Measurements from ENCODE around the gene MAPK12.

DNA sequence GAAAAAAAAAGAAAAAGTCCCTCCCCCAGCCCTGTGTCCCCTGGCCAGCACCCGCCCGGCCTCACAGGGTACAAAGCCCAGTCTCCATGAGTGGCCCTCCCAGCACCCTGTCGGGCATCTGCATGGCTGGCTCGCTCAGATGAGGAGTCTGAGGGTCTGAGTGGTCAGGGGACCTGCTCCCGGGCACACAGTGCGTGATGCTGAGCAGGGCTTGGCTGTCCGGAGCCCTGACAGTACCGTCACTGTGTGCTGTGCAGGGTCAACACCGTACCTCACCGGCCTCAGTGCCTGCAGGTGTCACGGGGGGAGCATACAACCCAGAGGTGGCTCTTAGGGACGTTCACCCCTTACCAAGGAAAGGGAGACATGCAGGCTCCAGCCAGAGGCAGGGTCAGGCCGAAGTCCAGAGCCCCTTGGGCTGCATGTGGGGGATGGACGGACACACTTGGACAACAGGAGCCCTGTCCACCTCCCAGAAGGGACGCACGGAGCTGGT, 49.5 kb upstream of the MAPK12 start:
- TF ChIP-seq, protein P1, sequence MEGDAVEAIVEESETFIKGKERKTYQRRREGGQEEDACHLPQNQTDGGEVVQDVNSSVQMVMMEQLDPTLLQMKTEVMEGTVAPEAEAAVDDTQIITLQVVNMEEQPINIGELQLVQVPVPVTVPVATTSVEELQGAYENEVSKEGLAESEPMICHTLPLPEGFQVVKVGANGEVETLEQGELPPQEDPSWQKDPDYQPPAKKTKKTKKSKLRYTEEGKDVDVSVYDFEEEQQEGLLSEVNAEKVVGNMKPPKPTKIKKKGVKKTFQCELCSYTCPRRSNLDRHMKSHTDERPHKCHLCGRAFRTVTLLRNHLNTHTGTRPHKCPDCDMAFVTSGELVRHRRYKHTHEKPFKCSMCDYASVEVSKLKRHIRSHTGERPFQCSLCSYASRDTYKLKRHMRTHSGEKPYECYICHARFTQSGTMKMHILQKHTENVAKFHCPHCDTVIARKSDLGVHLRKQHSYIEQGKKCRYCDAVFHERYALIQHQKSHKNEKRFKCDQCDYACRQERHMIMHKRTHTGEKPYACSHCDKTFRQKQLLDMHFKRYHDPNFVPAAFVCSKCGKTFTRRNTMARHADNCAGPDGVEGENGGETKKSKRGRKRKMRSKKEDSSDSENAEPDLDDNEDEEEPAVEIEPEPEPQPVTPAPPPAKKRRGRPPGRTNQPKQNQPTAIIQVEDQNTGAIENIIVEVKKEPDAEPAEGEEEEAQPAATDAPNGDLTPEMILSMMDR (IDR thresholded peaks at IDR 0.05; ENCODE audit: low read depth, low read length, missing input control) = no peak
- TF ChIP-seq RAD21 (IDR thresholded peaks at IDR 0.05) (no peak), YY1 (IDR thresholded peaks at IDR 0.05) (no peak), FOXA2 (IDR thresholded peaks at IDR 0.05) (no peak)

All from liver (tissue), 3 donors.